ENCODE measurements around the gene PTPRT.

PTPRT gene

DNA sequence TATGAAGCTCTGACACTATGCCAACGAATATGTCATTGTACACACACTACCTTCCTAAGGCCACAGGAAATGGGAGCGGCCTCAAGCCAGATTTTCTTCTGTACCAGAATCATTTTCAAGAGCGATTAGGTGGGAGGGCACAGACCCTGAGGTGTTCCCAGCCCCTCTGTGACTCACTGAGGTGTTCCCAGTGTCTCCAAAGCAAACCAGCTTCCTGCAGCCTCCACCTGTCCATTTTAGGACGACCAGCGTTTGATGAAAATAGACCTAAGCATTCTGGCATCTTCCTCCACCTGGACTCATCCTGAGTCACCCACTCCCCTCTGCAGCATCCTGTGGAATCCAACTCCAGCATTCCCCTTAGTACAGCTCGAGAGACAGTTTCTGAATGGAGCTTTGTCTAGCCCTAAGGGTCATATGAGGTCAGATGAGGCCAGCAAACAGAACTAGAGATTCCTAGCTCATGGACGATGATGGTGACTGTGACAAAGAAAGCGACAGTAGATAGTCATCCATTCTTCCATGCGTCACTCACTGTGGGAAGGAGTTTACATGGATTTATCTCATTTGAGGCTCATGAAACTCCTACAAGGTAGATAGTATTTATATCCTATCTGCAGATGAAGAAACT is 203.4 kb downstream of the PTPRT start:
- Histone ChIP-seq H3K4me3 (no peak overlapping the region), H3K27ac (no peak overlapping the region), H3K4me1 (no peaks in the 10 kb centered on the region), H3K36me3 (no peaks in the 10 kb centered on the region), H3K9me3 (no peaks in the 10 kb centered on the region), H3K27me3 (no peaks in the 10 kb centered on the region)
- DNase-seq = no peak
- TF ChIP-seq, protein P1, sequence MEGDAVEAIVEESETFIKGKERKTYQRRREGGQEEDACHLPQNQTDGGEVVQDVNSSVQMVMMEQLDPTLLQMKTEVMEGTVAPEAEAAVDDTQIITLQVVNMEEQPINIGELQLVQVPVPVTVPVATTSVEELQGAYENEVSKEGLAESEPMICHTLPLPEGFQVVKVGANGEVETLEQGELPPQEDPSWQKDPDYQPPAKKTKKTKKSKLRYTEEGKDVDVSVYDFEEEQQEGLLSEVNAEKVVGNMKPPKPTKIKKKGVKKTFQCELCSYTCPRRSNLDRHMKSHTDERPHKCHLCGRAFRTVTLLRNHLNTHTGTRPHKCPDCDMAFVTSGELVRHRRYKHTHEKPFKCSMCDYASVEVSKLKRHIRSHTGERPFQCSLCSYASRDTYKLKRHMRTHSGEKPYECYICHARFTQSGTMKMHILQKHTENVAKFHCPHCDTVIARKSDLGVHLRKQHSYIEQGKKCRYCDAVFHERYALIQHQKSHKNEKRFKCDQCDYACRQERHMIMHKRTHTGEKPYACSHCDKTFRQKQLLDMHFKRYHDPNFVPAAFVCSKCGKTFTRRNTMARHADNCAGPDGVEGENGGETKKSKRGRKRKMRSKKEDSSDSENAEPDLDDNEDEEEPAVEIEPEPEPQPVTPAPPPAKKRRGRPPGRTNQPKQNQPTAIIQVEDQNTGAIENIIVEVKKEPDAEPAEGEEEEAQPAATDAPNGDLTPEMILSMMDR (IDR thresholded peaks at IDR 0.05) = no peak
- intact Hi-C loops (cut with DNase I; ENCODE audit: low total_unique reads) = no loop called here

DNA sequence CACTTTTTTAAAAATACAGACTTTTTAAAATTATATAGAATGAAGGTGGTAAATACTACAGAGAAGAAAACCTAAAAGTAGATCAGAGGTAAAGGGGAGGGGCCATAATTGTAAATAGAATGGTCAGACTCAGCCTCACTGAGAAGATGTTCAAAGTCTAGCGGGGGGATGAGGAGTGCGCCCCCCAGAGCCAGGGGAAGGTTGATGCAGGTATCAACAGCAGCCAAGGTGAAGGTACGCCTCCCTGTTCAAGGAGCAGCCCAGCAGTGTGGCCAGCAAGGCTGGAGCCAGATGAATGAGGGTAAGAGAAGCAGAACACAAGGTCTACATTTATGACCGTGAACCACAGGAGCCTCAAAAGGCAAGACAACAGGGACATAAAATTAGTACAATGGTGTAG is 204.1 kb downstream of the PTPRT start:
- DNase-seq = no peak
- H3K27me3 ChIP-seq = no peaks in the 10 kb centered on the region
- intact Hi-C loops (cut with DNase I; ENCODE audit: low total_unique reads) = no loop called here

DNA sequence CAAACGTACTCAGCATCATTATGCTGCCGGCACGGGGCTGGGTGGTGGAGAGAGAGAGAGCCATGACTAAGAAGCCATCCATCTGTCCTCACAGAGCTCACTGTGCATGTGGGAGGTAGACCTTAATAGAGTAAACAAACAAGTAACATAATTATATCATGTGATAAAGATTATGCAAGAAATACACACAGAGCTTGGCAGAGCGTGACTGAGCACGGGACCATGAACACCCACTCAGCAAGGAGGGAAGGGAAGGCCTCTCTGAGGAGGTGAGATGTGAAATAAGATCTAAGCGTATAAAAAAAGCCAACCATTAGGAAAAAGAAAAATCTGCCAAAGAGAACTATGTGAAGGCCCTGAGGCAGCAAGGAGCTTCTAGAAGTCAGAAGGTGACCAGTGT is 207.5 kb downstream of the PTPRT start:
- H3K36me3 ChIP-seq = no peaks in the 10 kb centered on the region
- H3K9me3 ChIP-seq = no peaks in the 10 kb centered on the region
- TF ChIP-seq, protein P1 (IDR thresholded peaks at IDR 0.05) = no peak
- no peaks in the 10 kb centered on the region for H3K4me1 ChIP-seq
- H3K27ac ChIP-seq = no peak overlapping the region
- intact Hi-C loops (cut with DNase I; ENCODE audit: low total_unique reads) = no loop called here
- no peak overlapping the region for H3K4me3 ChIP-seq
- no peaks in the 10 kb centered on the region for H3K27me3 ChIP-seq
- no peak for DNase-seq

More for the DNA sequence above, 204.1 kb downstream of the PTPRT start:
- no peak overlapping the region for H3K4me3 ChIP-seq
- H3K36me3 ChIP-seq = no peaks in the 10 kb centered on the region
- no peaks in the 10 kb centered on the region for H3K4me1 ChIP-seq
- no peaks in the 10 kb centered on the region for H3K9me3 ChIP-seq
- TF ChIP-seq, protein P1 (IDR thresholded peaks at IDR 0.05) = no peak
- no peak overlapping the region for H3K27ac ChIP-seq

DNA sequence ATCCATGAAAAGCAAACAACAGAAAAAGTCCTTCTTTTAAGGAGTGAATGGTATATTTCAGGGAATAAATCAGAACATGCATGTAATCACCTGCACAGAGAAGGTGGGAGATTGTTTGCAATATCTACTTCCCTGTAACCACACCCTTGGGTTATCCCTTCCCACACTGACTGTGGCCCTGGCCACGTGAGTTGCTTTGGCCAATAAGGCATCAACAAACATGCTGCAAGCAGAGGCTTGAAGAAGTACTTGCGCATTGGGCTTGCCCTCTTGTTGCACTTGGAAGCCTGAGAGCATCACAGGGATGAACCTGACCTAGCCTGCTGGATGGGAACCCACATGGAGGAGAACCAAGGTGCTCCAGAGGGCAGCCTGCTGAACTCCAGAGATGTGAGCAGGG is 208.5 kb downstream of the PTPRT start:
- Histone ChIP-seq H3K4me3 (no peak overlapping the region), H3K36me3 (no peaks in the 10 kb centered on the region), H3K27me3 (no peaks in the 10 kb centered on the region), H3K4me1 (no peaks in the 10 kb centered on the region), H3K27ac (no peak overlapping the region), H3K9me3 (no peaks in the 10 kb centered on the region)
- intact Hi-C loops (cut with DNase I; ENCODE audit: low total_unique reads) = no loop called here
- TF ChIP-seq, protein P1 (IDR thresholded peaks at IDR 0.05) = no peak
- DNase-seq = no peak

DNA sequence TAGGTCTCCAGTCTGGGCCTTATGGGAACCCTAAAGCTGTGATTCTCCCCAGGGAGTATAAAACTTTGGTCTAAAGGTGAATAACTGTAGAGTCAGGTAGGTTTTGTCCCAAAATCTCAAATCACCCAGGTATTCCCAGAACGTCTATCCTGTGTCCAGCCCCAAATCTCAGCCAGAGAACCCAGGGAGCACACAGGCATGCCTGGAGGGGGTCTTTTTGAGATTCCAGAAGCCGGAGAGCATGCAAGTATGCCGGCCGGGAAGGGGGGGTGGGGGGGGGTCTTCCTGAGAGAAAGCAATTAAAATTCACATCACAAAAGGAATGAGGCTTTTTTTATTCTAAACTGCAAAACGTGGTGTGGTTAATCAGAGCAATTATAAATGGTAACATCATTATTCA is 210.0 kb downstream of the PTPRT start:
- Histone ChIP-seq H3K9me3 (no peaks in the 10 kb centered on the region), H3K4me1 (no peaks in the 10 kb centered on the region), H3K4me3 (no peak overlapping the region), H3K27me3 (no peaks in the 10 kb centered on the region), H3K36me3 (no peaks in the 10 kb centered on the region), H3K27ac (no peak overlapping the region)
- no peak for DNase-seq
- TF ChIP-seq, protein P1 (IDR thresholded peaks at IDR 0.05) = no peak
- intact Hi-C loops (cut with DNase I; ENCODE audit: low total_unique reads) = no loop called here
